GM23338 (cell line): ENCODE measurements around the gene KPNA6. TPM values are rescaled to one million over a fixed set of nuclear protein-coding genes. Genes with fewer than 3 reads are reported as not detected.
"Not testable (repeated sequence)": the region's sequence is repeated elsewhere in the genome, so short reads cannot be mapped to it uniquely, and the experiment has no call there.

ENCODE experiments used
- ATAC-seq: fragments of 200-7000 bp; cut with Tn5 transposase; 3 replicates; pipeline ENCODE4 v1.9.1; 2020
- DNase-seq: peaks from one replicate; pipeline ENCODE4 v3.0.0-alpha.2; 2015; ENCODE audit warnings: low spot score
- H2AFZ ChIP-seq: fragments of 200-600 bp; sonication (generic); 2 replicates; pipeline ENCODE4 v1.8.0; 2016; ENCODE audit warnings: antibody characterized with exemption, mild to moderate bottlenecking, moderate library complexity
- H3F3A ChIP-seq: fragments of 200-600 bp; sonication (generic); replicated peaks from 2 replicates; pipeline ENCODE4 v1.8.0; 2017; ENCODE audit warnings: antibody characterized with exemption, mixed run types, low read depth
- H3K27ac ChIP-seq: fragments of 200-600 bp; sonication (generic); 2 replicates; pipeline ENCODE4 v1.6.1; 2016; ENCODE audit warnings: low read depth
- H3K27me3 ChIP-seq: fragments of 200-600 bp; sonication (generic); 2 replicates; pipeline ENCODE4 v1.8.0; 2016; ENCODE audit warnings: mild to moderate bottlenecking, mixed run types, moderate library complexity; ENCODE audit not compliant: insufficient read depth
- H3K36me3 ChIP-seq: fragments of 200-600 bp; sonication (generic); 2 replicates; pipeline ENCODE4 v1.8.0; 2016; ENCODE audit warnings: mild to moderate bottlenecking; ENCODE audit not compliant: insufficient read depth
- H3K4me1 ChIP-seq: fragments of 200-600 bp; sonication (generic); 2 replicates; pipeline ENCODE4 v1.8.0; 2016; ENCODE audit warnings: mild to moderate bottlenecking, moderate library complexity; ENCODE audit not compliant: insufficient read depth
- H3K4me2 ChIP-seq: fragments of 200-600 bp; sonication (generic); 2 replicates; pipeline ENCODE4 v1.7.1; 2017; ENCODE audit warnings: mixed run types
- H3K4me3 ChIP-seq: fragments of 200-600 bp; sonication (generic); 2 replicates; pipeline ENCODE4 v1.6.1; 2016; ENCODE audit warnings: mixed run types
- H3K79me2 ChIP-seq: fragments of 200-600 bp; sonication (generic); replicated peaks from 2 replicates; pipeline ENCODE4 v1.8.0; 2017; ENCODE audit warnings: mild to moderate bottlenecking; ENCODE audit not compliant: insufficient read depth
- H3K9me2 ChIP-seq: fragments of 200-600 bp; sonication (generic); 2 replicates; pipeline ENCODE4 v1.8.0; 2017; ENCODE audit not compliant: insufficient read depth
- H4K20me1 ChIP-seq: fragments of 200-600 bp; sonication (generic); replicated peaks from 2 replicates; pipeline ENCODE4 v1.8.0; 2017; ENCODE audit warnings: mild to moderate bottlenecking; ENCODE audit not compliant: insufficient read depth
- H3K27ac Mint-ChIP-seq: 2 replicates; pipeline ENCODE4 v1.8.0; 2020; ENCODE audit warnings: inconsistent platforms, mild to moderate bottlenecking, moderate library complexity, mixed read lengths
- H3K27me3 Mint-ChIP-seq: 3 replicates; pipeline ENCODE4 v1.8.0; 2022; ENCODE audit warnings: low read depth, mild to moderate bottlenecking, moderate library complexity, mixed read lengths, inconsistent platforms; ENCODE audit not compliant: insufficient read depth, poor library complexity
- H3K36me3 Mint-ChIP-seq: 3 replicates; pipeline ENCODE4 v1.8.0; 2021; ENCODE audit warnings: low read depth, mild to moderate bottlenecking, inconsistent platforms, moderate library complexity, mixed read lengths
- H3K4me1 Mint-ChIP-seq: 3 replicates; pipeline ENCODE4 v1.8.0; 2020; ENCODE audit warnings: mild to moderate bottlenecking, inconsistent platforms, mixed read lengths
- H3K4me3 Mint-ChIP-seq: 3 replicates; pipeline ENCODE4 v1.8.0; 2021; ENCODE audit warnings: moderate library complexity, mild to moderate bottlenecking, inconsistent platforms, mixed read lengths
- H3K9me3 Mint-ChIP-seq: 3 replicates; pipeline ENCODE4 v1.8.0; 2020; ENCODE audit warnings: moderate library complexity, mild to moderate bottlenecking, inconsistent platforms, mixed read lengths
- CREB1 ChIP-seq: fragments of 250-450 bp; sonication (Bioruptor Pico); IDR thresholded peaks from 2 replicates; pipeline ENCODE4 v1.5.0; 2020; ENCODE audit warnings: low read depth, mild to moderate bottlenecking, moderate library complexity
- ETS1 ChIP-seq: IDR thresholded peaks from 2 replicates; pipeline ENCODE4 v1.6.1; 2016; ENCODE audit warnings: antibody characterized with exemption
- EZH2 ChIP-seq: fragments of 200-600 bp; sonication (generic); IDR thresholded peaks from one replicate; pipeline ENCODE4 v1.8.0; 2017; ENCODE audit warnings: antibody characterized with exemption, mild to moderate bottlenecking, low read depth; ENCODE audit not compliant: unreplicated experiment
- EZH2phosphoT487 ChIP-seq: fragments of 200-600 bp; sonication (generic); IDR thresholded peaks from one replicate; pipeline ENCODE4 v1.8.1; 2018; ENCODE audit warnings: antibody characterized with exemption; ENCODE audit not compliant: unreplicated experiment
- JUNB ChIP-seq: IDR thresholded peaks from one replicate; pipeline ENCODE4 v1.6.1; 2016; ENCODE audit warnings: antibody characterized with exemption; ENCODE audit not compliant: unreplicated experiment
- NANOG ChIP-seq: IDR thresholded peaks from 2 replicates; pipeline ENCODE4 v1.6.1; 2016; ENCODE audit warnings: antibody characterized with exemption, borderline replicate concordance
- POLR2AphosphoS5 ChIP-seq: IDR thresholded peaks from 2 replicates; pipeline ENCODE4 v1.6.1; 2016; ENCODE audit warnings: antibody characterized with exemption, low read depth
- STAT1 ChIP-seq: IDR thresholded peaks from one replicate; pipeline ENCODE4 v1.6.1; 2016; ENCODE audit warnings: antibody characterized with exemption; ENCODE audit not compliant: unreplicated experiment
- ZNF114 ChIP-seq: fragments of 250-450 bp; sonication (Bioruptor Pico); IDR thresholded peaks from 2 replicates; pipeline ENCODE4 v1.5.0; 2020; ENCODE audit warnings: mild to moderate bottlenecking, moderate library complexity
- ZNF331 ChIP-seq: fragments of 250-450 bp; sonication (Bioruptor Pico); IDR thresholded peaks from 2 replicates; pipeline ENCODE4 v1.5.0; 2020; ENCODE audit warnings: low read depth, mild to moderate bottlenecking, moderate library complexity
- polyA plus RNA-seq: library from polyadenylated mRNA; unstranded; fragments of >200 nt; fragmentation: Nextera tagmentation; extraction: Ambion mirVana; gene quantifications from 2 replicates; pipeline ENCODE4 v1.2.1, GENCODE V29; 2016
- total RNA-seq: library from RNA; depleted of rRNA; stranded (reverse); fragments of >200 nt; shearing (Covaris generic); gene quantifications from 2 replicates; pipeline ENCODE4 v1.2.3, GENCODE V29; 2014
- TF ChIP-seq, protein P1 (sequence below): IDR thresholded peaks from one replicate; pipeline ENCODE4 v1.6.1; 2018; ENCODE audit warnings: antibody characterized with exemption; ENCODE audit not compliant: unreplicated experiment
- TF ChIP-seq, protein P2 (sequence below), 2 experiments: fragments of 200-600 bp in 1 of 2; sonication (generic) in 1 of 2; conservative IDR thresholded peaks; 2 replicates each; pipeline versions ENCODE4 v1.5.1 to v1.6.1; 2016 to 2017; ENCODE audit warnings: antibody characterized with exemption in 2 of 2, low read depth in 2 of 2, mild to moderate bottlenecking in 2 of 2, moderate library complexity in 1 of 2

Gene KPNA6
- total and polyA plus RNA-seq, 2 experiments from 2014 or later = 28.6 to 72.2 TPM

GRCh38 chr1:32163405-32163804, 55.5 kb downstream of the KPNA6 start (continued):
- TF ChIP-seq, protein P1, sequence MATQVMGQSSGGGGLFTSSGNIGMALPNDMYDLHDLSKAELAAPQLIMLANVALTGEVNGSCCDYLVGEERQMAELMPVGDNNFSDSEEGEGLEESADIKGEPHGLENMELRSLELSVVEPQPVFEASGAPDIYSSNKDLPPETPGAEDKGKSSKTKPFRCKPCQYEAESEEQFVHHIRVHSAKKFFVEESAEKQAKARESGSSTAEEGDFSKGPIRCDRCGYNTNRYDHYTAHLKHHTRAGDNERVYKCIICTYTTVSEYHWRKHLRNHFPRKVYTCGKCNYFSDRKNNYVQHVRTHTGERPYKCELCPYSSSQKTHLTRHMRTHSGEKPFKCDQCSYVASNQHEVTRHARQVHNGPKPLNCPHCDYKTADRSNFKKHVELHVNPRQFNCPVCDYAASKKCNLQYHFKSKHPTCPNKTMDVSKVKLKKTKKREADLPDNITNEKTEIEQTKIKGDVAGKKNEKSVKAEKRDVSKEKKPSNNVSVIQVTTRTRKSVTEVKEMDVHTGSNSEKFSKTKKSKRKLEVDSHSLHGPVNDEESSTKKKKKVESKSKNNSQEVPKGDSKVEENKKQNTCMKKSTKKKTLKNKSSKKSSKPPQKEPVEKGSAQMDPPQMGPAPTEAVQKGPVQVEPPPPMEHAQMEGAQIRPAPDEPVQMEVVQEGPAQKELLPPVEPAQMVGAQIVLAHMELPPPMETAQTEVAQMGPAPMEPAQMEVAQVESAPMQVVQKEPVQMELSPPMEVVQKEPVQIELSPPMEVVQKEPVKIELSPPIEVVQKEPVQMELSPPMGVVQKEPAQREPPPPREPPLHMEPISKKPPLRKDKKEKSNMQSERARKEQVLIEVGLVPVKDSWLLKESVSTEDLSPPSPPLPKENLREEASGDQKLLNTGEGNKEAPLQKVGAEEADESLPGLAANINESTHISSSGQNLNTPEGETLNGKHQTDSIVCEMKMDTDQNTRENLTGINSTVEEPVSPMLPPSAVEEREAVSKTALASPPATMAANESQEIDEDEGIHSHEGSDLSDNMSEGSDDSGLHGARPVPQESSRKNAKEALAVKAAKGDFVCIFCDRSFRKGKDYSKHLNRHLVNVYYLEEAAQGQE = no peak

DNA sequence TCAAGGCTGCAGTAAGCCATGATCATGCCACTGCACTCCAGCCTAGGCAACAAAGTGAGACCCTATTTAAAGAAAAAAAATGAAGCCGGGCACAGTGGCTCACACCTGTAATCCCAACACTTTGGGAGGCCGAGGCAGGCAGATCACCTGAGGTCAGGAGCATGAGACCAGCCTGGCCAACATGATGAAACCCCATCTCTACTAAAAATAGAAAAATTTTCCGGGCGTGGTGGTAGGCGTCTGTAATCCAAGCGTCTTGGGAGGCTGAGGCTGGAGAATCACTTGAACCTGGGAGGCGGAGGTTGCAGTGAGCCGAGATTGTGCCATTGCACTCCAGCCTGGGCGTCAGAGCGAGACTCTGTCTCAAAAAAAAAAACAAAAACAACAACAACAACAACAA, 57.8 kb downstream of the KPNA6 start:
- H3K9me3 Mint-ChIP-seq, H3K27me3 Mint-ChIP-seq, H3K27me3 ChIP-seq, H3K4me1 ChIP-seq, H3K4me3 ChIP-seq, H3K4me3 Mint-ChIP-seq, H3K4me2 ChIP-seq, H3F3A ChIP-seq, H3K27ac ChIP-seq, H2AFZ ChIP-seq, ATAC-seq, H4K20me1 ChIP-seq, H3K79me2 ChIP-seq, H3K9me2 ChIP-seq, H3K4me1 Mint-ChIP-seq, H3K27ac Mint-ChIP-seq, DNase-seq: not testable (repeated sequence)
- H3K36me3 ChIP-seq = peaks cover 38% of the 10 kb centered on the region
- H3K36me3 Mint-ChIP-seq = peaks cover 52% of the 10 kb centered on the region

- Histone ChIP-seq H3F3A (0 out of 2 replicates have a peak, but pooled peaks cover 12% of the 10 kb centered on the region), H3K4me1 (no peaks in the 10 kb centered on the region), H3K79me2 (no peaks in the 10 kb centered on the region), H3K9me2 (no peaks in the 10 kb centered on the region), H3K27ac (no peak overlapping the region), H3K36me3 (peaks cover 27% of the 10 kb centered on the region), H3K4me3 (no peak overlapping the region), H3K27me3 (no peaks in the 10 kb centered on the region), H2AFZ (no peak overlapping the region), H3K4me2 (no peak overlapping the region), H4K20me1 (0 out of 2 replicates have a peak, but pooled peaks cover 4% of the 10 kb centered on the region)
- no peak overlapping the region for H3K4me3 Mint-ChIP-seq
- H3K27ac Mint-ChIP-seq = no peak overlapping the region
- no peaks in the 10 kb centered on the region for H3K27me3 Mint-ChIP-seq
- ATAC-seq = no peak
- H3K9me3 Mint-ChIP-seq = no peaks in the 10 kb centered on the region
- H3K36me3 Mint-ChIP-seq = peaks cover 52% of the 10 kb centered on the region
- peaks cover 3% of the 10 kb centered on the region for H3K4me1 Mint-ChIP-seq
- DNase-seq = no peak
- TF ChIP-seq ZNF114 (CRISPR knock-in tag) (no peak), JUNB (no peak), CREB1 (CRISPR knock-in tag) (no peak), ETS1 (no peak), EZH2 (no peak), ZNF331 (CRISPR knock-in tag) (no peak), POLR2AphosphoS5 (no peak), NANOG (no peak), EZH2phosphoT487 (no peak), STAT1 (no peak)
- TF ChIP-seq, protein P2, sequence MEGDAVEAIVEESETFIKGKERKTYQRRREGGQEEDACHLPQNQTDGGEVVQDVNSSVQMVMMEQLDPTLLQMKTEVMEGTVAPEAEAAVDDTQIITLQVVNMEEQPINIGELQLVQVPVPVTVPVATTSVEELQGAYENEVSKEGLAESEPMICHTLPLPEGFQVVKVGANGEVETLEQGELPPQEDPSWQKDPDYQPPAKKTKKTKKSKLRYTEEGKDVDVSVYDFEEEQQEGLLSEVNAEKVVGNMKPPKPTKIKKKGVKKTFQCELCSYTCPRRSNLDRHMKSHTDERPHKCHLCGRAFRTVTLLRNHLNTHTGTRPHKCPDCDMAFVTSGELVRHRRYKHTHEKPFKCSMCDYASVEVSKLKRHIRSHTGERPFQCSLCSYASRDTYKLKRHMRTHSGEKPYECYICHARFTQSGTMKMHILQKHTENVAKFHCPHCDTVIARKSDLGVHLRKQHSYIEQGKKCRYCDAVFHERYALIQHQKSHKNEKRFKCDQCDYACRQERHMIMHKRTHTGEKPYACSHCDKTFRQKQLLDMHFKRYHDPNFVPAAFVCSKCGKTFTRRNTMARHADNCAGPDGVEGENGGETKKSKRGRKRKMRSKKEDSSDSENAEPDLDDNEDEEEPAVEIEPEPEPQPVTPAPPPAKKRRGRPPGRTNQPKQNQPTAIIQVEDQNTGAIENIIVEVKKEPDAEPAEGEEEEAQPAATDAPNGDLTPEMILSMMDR (conservative IDR thresholded peaks at IDR 0.05; ENCODE audit: low read depth in 2 of 2) = no peak
- TF ChIP-seq, protein P1 = no peak
Measured at GRCh38 chr1:32170991-32171390, 63.1 kb downstream of the KPNA6 start.
